GM23338 (cell line): ENCODE data around the gene RPL14. TPM values are rescaled to one million over a fixed set of nuclear protein-coding genes. Genes with fewer than 3 reads are reported as not detected.

Source experiments
- ATAC-seq: fragments of 200-7000 bp; cut with Tn5 transposase; 3 replicates; pipeline ENCODE4 v1.9.1; 2020
- DNase-seq: peaks from one replicate; pipeline ENCODE4 v3.0.0-alpha.2; 2015; ENCODE audit warnings: low spot score
- H2AFZ ChIP-seq: fragments of 200-600 bp; sonication (generic); 2 replicates; pipeline ENCODE4 v1.8.0; 2016; ENCODE audit warnings: antibody characterized with exemption, mild to moderate bottlenecking, moderate library complexity
- H3F3A ChIP-seq: fragments of 200-600 bp; sonication (generic); replicated peaks from 2 replicates; pipeline ENCODE4 v1.8.0; 2017; ENCODE audit warnings: antibody characterized with exemption, mixed run types, low read depth
- H3K27ac ChIP-seq: fragments of 200-600 bp; sonication (generic); 2 replicates; pipeline ENCODE4 v1.6.1; 2016; ENCODE audit warnings: low read depth
- H3K27me3 ChIP-seq: fragments of 200-600 bp; sonication (generic); 2 replicates; pipeline ENCODE4 v1.8.0; 2016; ENCODE audit warnings: mild to moderate bottlenecking, mixed run types, moderate library complexity; ENCODE audit not compliant: insufficient read depth
- H3K36me3 ChIP-seq: fragments of 200-600 bp; sonication (generic); 2 replicates; pipeline ENCODE4 v1.8.0; 2016; ENCODE audit warnings: mild to moderate bottlenecking; ENCODE audit not compliant: insufficient read depth
- H3K4me1 ChIP-seq: fragments of 200-600 bp; sonication (generic); 2 replicates; pipeline ENCODE4 v1.8.0; 2016; ENCODE audit warnings: mild to moderate bottlenecking, moderate library complexity; ENCODE audit not compliant: insufficient read depth
- H3K4me2 ChIP-seq: fragments of 200-600 bp; sonication (generic); 2 replicates; pipeline ENCODE4 v1.7.1; 2017; ENCODE audit warnings: mixed run types
- H3K4me3 ChIP-seq: fragments of 200-600 bp; sonication (generic); 2 replicates; pipeline ENCODE4 v1.6.1; 2016; ENCODE audit warnings: mixed run types
- H3K79me2 ChIP-seq: fragments of 200-600 bp; sonication (generic); replicated peaks from 2 replicates; pipeline ENCODE4 v1.8.0; 2017; ENCODE audit warnings: mild to moderate bottlenecking; ENCODE audit not compliant: insufficient read depth
- H3K9me2 ChIP-seq: fragments of 200-600 bp; sonication (generic); 2 replicates; pipeline ENCODE4 v1.8.0; 2017; ENCODE audit not compliant: insufficient read depth
- H4K20me1 ChIP-seq: fragments of 200-600 bp; sonication (generic); replicated peaks from 2 replicates; pipeline ENCODE4 v1.8.0; 2017; ENCODE audit warnings: mild to moderate bottlenecking; ENCODE audit not compliant: insufficient read depth
- H3K27ac Mint-ChIP-seq: 2 replicates; pipeline ENCODE4 v1.8.0; 2020; ENCODE audit warnings: inconsistent platforms, mild to moderate bottlenecking, moderate library complexity, mixed read lengths
- H3K27me3 Mint-ChIP-seq: 3 replicates; pipeline ENCODE4 v1.8.0; 2022; ENCODE audit warnings: low read depth, mild to moderate bottlenecking, moderate library complexity, mixed read lengths, inconsistent platforms; ENCODE audit not compliant: insufficient read depth, poor library complexity
- H3K36me3 Mint-ChIP-seq: 3 replicates; pipeline ENCODE4 v1.8.0; 2021; ENCODE audit warnings: low read depth, mild to moderate bottlenecking, inconsistent platforms, moderate library complexity, mixed read lengths
- H3K4me1 Mint-ChIP-seq: 3 replicates; pipeline ENCODE4 v1.8.0; 2020; ENCODE audit warnings: mild to moderate bottlenecking, inconsistent platforms, mixed read lengths
- H3K4me3 Mint-ChIP-seq: 3 replicates; pipeline ENCODE4 v1.8.0; 2021; ENCODE audit warnings: moderate library complexity, mild to moderate bottlenecking, inconsistent platforms, mixed read lengths
- H3K9me3 Mint-ChIP-seq: 3 replicates; pipeline ENCODE4 v1.8.0; 2020; ENCODE audit warnings: moderate library complexity, mild to moderate bottlenecking, inconsistent platforms, mixed read lengths
- CREB1 ChIP-seq: fragments of 250-450 bp; sonication (Bioruptor Pico); IDR thresholded peaks from 2 replicates; pipeline ENCODE4 v1.5.0; 2020; ENCODE audit warnings: low read depth, mild to moderate bottlenecking, moderate library complexity
- EZH2 ChIP-seq: fragments of 200-600 bp; sonication (generic); IDR thresholded peaks from one replicate; pipeline ENCODE4 v1.8.0; 2017; ENCODE audit warnings: antibody characterized with exemption, mild to moderate bottlenecking, low read depth; ENCODE audit not compliant: unreplicated experiment
- STAT1 ChIP-seq: IDR thresholded peaks from one replicate; pipeline ENCODE4 v1.6.1; 2016; ENCODE audit warnings: antibody characterized with exemption; ENCODE audit not compliant: unreplicated experiment
- polyA plus RNA-seq: library from polyadenylated mRNA; unstranded; fragments of >200 nt; fragmentation: Nextera tagmentation; extraction: Ambion mirVana; gene quantifications from 2 replicates; pipeline ENCODE4 v1.2.1, GENCODE V29; 2016
- total RNA-seq: library from RNA; depleted of rRNA; stranded (reverse); fragments of >200 nt; shearing (Covaris generic); gene quantifications from 2 replicates; pipeline ENCODE4 v1.2.3, GENCODE V29; 2014
- TF ChIP-seq, protein P1 (sequence below): fragments of 250-450 bp; sonication (Bioruptor Pico); IDR thresholded peaks from 2 replicates; pipeline ENCODE4 v1.5.0; 2020; ENCODE audit warnings: mild to moderate bottlenecking, moderate library complexity
- TF ChIP-seq, protein P2 (sequence below): IDR thresholded peaks from one replicate; pipeline ENCODE4 v1.6.1; 2018; ENCODE audit warnings: antibody characterized with exemption; ENCODE audit not compliant: unreplicated experiment

RPL14 gene
- total and polyA plus RNA-seq, 2 experiments from 2014 or later = 596 to 1,748 TPM

DNA sequence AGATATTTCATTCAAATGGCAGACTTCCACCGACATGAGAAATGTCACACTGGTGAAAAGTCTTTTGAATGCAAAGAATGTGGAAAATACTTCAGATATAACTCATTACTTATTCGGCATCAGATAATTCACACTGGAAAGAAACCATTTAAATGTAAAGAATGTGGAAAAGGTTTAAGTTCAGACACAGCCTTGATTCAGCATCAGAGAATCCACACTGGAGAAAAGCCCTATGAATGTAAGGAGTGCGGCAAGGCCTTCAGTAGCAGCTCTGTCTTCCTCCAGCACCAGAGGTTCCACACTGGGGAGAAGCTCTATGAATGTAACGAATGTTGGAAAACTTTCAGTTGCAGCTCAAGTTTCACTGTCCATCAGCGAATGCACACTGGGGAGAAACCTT lies 59.1 kb downstream of the RPL14 start:
- no peak overlapping the region; the same call in 1 of the 2 replicates for H3K27ac Mint-ChIP-seq
- Histone ChIP-seq H4K20me1 (no peaks in the 10 kb centered on the region; the same call in 1 of the 2 replicates), H2AFZ (no peak overlapping the region), H3K4me1 (no peaks in the 10 kb centered on the region), H3K9me2 (no peaks in the 10 kb centered on the region), H3K4me3 (no peak overlapping the region), H3F3A (no peaks in the 10 kb centered on the region), H3K79me2 (peaks cover 7% of the 10 kb centered on the region; the same call in 1 of the 2 replicates), H3K27me3 (no peaks in the 10 kb centered on the region), H3K4me2 (no peak overlapping the region), H3K36me3 (peaks cover 10% of the 10 kb centered on the region; the same call in 1 of the 2 replicates), H3K27ac (no peak overlapping the region)
- ATAC-seq = no peak
- TF ChIP-seq, protein P1, sequence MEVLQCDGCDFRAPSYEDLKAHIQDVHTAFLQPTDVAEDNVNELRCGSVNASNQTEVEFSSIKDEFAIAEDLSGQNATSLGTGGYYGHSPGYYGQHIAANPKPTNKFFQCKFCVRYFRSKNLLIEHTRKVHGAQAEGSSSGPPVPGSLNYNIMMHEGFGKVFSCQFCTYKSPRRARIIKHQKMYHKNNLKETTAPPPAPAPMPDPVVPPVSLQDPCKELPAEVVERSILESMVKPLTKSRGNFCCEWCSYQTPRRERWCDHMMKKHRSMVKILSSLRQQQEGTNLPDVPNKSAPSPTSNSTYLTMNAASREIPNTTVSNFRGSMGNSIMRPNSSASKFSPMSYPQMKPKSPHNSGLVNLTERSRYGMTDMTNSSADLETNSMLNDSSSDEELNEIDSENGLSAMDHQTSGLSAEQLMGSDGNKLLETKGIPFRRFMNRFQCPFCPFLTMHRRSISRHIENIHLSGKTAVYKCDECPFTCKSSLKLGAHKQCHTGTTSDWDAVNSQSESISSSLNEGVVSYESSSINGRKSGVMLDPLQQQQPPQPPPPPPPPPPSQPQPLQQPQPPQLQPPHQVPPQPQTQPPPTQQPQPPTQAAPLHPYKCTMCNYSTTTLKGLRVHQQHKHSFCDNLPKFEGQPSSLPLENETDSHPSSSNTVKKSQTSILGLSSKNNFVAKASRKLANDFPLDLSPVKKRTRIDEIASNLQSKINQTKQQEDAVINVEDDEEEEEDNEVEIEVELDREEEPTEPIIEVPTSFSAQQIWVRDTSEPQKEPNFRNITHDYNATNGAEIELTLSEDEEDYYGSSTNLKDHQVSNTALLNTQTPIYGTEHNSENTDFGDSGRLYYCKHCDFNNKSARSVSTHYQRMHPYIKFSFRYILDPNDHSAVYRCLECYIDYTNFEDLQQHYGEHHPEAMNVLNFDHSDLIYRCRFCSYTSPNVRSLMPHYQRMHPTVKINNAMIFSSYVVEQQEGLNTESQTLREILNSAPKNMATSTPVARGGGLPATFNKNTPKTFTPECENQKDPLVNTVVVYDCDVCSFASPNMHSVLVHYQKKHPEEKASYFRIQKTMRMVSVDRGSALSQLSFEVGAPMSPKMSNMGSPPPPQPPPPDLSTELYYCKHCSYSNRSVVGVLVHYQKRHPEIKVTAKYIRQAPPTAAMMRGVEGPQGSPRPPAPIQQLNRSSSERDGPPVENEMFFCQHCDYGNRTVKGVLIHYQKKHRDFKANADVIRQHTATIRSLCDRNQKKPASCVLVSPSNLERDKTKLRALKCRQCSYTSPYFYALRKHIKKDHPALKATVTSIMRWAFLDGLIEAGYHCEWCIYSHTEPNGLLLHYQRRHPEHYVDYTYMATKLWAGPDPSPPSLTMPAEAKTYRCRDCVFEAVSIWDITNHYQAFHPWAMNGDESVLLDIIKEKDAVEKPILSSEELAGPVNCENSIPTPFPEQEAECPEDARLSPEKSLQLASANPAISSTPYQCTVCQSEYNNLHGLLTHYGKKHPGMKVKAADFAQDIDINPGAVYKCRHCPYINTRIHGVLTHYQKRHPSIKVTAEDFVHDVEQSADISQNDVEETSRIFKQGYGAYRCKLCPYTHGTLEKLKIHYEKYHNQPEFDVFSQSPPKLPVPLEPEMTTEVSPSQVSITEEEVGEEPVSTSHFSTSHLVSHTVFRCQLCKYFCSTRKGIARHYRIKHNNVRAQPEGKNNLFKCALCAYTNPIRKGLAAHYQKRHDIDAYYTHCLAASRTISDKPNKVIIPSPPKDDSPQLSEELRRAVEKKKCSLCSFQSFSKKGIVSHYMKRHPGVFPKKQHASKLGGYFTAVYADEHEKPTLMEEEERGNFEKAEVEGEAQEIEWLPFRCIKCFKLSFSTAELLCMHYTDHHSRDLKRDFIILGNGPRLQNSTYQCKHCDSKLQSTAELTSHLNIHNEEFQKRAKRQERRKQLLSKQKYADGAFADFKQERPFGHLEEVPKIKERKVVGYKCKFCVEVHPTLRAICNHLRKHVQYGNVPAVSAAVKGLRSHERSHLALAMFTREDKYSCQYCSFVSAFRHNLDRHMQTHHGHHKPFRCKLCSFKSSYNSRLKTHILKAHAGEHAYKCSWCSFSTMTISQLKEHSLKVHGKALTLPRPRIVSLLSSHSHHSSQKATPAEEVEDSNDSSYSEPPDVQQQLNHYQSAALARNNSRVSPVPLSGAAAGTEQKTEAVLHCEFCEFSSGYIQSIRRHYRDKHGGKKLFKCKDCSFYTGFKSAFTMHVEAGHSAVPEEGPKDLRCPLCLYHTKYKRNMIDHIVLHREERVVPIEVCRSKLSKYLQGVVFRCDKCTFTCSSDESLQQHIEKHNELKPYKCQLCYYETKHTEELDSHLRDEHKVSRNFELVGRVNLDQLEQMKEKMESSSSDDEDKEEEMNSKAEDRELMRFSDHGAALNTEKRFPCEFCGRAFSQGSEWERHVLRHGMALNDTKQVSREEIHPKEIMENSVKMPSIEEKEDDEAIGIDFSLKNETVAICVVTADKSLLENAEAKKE (CRISPR knock-in tag) = no peak
- TF ChIP-seq CREB1 (CRISPR knock-in tag) = no peak
- TF ChIP-seq EZH2 = no peak
- TF ChIP-seq, protein P2, sequence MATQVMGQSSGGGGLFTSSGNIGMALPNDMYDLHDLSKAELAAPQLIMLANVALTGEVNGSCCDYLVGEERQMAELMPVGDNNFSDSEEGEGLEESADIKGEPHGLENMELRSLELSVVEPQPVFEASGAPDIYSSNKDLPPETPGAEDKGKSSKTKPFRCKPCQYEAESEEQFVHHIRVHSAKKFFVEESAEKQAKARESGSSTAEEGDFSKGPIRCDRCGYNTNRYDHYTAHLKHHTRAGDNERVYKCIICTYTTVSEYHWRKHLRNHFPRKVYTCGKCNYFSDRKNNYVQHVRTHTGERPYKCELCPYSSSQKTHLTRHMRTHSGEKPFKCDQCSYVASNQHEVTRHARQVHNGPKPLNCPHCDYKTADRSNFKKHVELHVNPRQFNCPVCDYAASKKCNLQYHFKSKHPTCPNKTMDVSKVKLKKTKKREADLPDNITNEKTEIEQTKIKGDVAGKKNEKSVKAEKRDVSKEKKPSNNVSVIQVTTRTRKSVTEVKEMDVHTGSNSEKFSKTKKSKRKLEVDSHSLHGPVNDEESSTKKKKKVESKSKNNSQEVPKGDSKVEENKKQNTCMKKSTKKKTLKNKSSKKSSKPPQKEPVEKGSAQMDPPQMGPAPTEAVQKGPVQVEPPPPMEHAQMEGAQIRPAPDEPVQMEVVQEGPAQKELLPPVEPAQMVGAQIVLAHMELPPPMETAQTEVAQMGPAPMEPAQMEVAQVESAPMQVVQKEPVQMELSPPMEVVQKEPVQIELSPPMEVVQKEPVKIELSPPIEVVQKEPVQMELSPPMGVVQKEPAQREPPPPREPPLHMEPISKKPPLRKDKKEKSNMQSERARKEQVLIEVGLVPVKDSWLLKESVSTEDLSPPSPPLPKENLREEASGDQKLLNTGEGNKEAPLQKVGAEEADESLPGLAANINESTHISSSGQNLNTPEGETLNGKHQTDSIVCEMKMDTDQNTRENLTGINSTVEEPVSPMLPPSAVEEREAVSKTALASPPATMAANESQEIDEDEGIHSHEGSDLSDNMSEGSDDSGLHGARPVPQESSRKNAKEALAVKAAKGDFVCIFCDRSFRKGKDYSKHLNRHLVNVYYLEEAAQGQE = no peak
- TF ChIP-seq STAT1 = no peak
- H3K9me3 Mint-ChIP-seq = no peaks in the 10 kb centered on the region
- no peaks in the 10 kb centered on the region for H3K4me1 Mint-ChIP-seq
- peaks cover 62% of the 10 kb centered on the region for H3K36me3 Mint-ChIP-seq
- peaks cover 5% of the 10 kb centered on the region for H3K27me3 Mint-ChIP-seq
- no peak for DNase-seq
- no peak overlapping the region for H3K4me3 Mint-ChIP-seq
